GM18951 (cell line): Measurements from ENCODE around the gene STX7.

Source experiments
- POLR2A ChIP-seq: IDR thresholded peaks from 4 replicates; pipeline ENCODE4 v1.6.1; 2011; ENCODE audit warnings: mild to moderate bottlenecking; ENCODE audit not compliant: insufficient read length, insufficient read depth; ENCODE audit errors: extremely low read depth
- in situ Hi-C: fragments of 300-500 bp; cut with MboI; formaldehyde crosslinking; loops from one replicate; pipeline ENCODE4 v1.12.0; 2022; ENCODE audit warnings: low sequenced_read_pairs, mixed read lengths, inconsistent platforms; ENCODE audit not compliant: unreplicated experiment

Gene STX7

GRCh38 chr6:132496519-132497180 is 16.3 kb downstream of the STX7 start:
- in situ Hi-C loops, result no loop called here
- no peak for TF ChIP-seq POLR2A

- in situ Hi-C loops, result no loop called here
Measured at GRCh38 chr6:132495604-132496079, 17.3 kb downstream of the STX7 start.

GRCh38 chr6:132494954-132495353 is 18.0 kb downstream of the STX7 start:
- no peak for TF ChIP-seq POLR2A
- in situ Hi-C loops, result no loop called here

More at GRCh38 chr6:132495604-132496079, 17.3 kb downstream of the STX7 start:
- TF ChIP-seq POLR2A, result no peak

- no peak for TF ChIP-seq POLR2A
- in situ Hi-C loops, result no loop called here
Measured at GRCh38 chr6:132491881-132492280, 21.0 kb downstream of the STX7 start.

- in situ Hi-C loops, result no loop called here
- TF ChIP-seq POLR2A, result no peak
Measured at GRCh38 chr6:132491303-132491702, 21.6 kb downstream of the STX7 start.

- in situ Hi-C loops, result no loop called here
- TF ChIP-seq POLR2A, result no peak
Measured at GRCh38 chr6:132490478-132491204, 22.3 kb downstream of the STX7 start.

- no peak for TF ChIP-seq POLR2A
- in situ Hi-C loops, result no loop called here
Measured at GRCh38 chr6:132490024-132490423, 22.9 kb downstream of the STX7 start.

GRCh38 chr6:132489376-132489775 is 23.5 kb downstream of the STX7 start:
- in situ Hi-C loops, result loop anchor here (10.0 kb wide), 1 partner anchor 195 kb away; no protein-coding TSS in a partner anchor
- no peak for TF ChIP-seq POLR2A

- in situ Hi-C loops, result loop anchor here (10.0 kb wide), 1 partner anchor 193 kb away; no protein-coding TSS in a partner anchor
- TF ChIP-seq POLR2A, result no peak
Measured at GRCh38 chr6:132487762-132488161, 25.2 kb downstream of the STX7 start.

- TF ChIP-seq POLR2A, result no peak
- in situ Hi-C loops, result loop anchor here (10.0 kb wide), 1 partner anchor 190 kb away; no protein-coding TSS in a partner anchor
Measured at GRCh38 chr6:132484680-132485018, 28.3 kb downstream of the STX7 start.

GRCh38 chr6:132483779-132484679 is 28.9 kb downstream of the STX7 start:
- in situ Hi-C loops, result loop anchor here (10.0 kb wide), 1 partner anchor 189 kb away; no protein-coding TSS in a partner anchor
- no peak for TF ChIP-seq POLR2A

GRCh38 chr6:132482581-132482980 is 30.3 kb downstream of the STX7 start:
- TF ChIP-seq POLR2A, result no peak
- in situ Hi-C loops, result loop anchor here (10.0 kb wide), 1 partner anchor 188 kb away; no protein-coding TSS in a partner anchor

- TF ChIP-seq POLR2A, result no peak
- in situ Hi-C loops, result loop anchor here (10.0 kb wide), 1 partner anchor 186 kb away; no protein-coding TSS in a partner anchor
Measured at GRCh38 chr6:132481189-132481588, 31.7 kb downstream of the STX7 start.

GRCh38 chr6:132479131-132479530 is 33.8 kb downstream of the STX7 start:
- no peak for TF ChIP-seq POLR2A
- in situ Hi-C loops, result no loop called here
